DOHH2 (cell line): Measurements from ENCODE around the gene CALHM6.

Experiments
- CTCF ChIP-seq: fragments of 200-600 bp; sonication (generic); IDR thresholded peaks from one replicate; pipeline ENCODE4 v1.5.1; 2014; ENCODE audit warnings: antibody characterized with exemption, mild to moderate bottlenecking, low read depth, low read length; ENCODE audit not compliant: poor library complexity, severe bottlenecking
- EZH2phosphoT487 ChIP-seq: fragments of 200-600 bp; sonication (generic); IDR thresholded peaks from 2 replicates; pipeline ENCODE4 v1.6.1; 2017; ENCODE audit warnings: borderline replicate concordance, mild to moderate bottlenecking, antibody characterized with exemption, low read length, moderate library complexity, mixed read lengths

GRCh38 chr6:116508527-116508926, 47.4 kb downstream of the CALHM6 start:
- TF ChIP-seq CTCF (no peak), EZH2phosphoT487 (no peak)
